GM23248 (cell line): ENCODE data around the gene MATN4. TPM values are rescaled to one million over a fixed set of nuclear protein-coding genes. Genes with fewer than 3 reads are reported as not detected.
A peak's percentile ranks its signal among the peaks of the same experiment; 100 is the strongest.

Source experiments
- DNase-seq: peaks from one replicate; pipeline ENCODE4 v3.0.0-alpha.2; 2015
- H2AFZ ChIP-seq: fragments of 200-600 bp; sonication (generic); 2 replicates; pipeline ENCODE4 v1.6.1; 2016; ENCODE audit warnings: antibody characterized with exemption
- H3F3A ChIP-seq: fragments of 200-600 bp; sonication (generic); 2 replicates; pipeline ENCODE4 v1.6.1; 2016; ENCODE audit warnings: mild to moderate bottlenecking, antibody characterized with exemption, mixed run types; ENCODE audit not compliant: insufficient read depth
- H3K27ac ChIP-seq: fragments of 200-600 bp; sonication (generic); 2 replicates; pipeline ENCODE4 v1.5.1; 2016; ENCODE audit warnings: mild to moderate bottlenecking
- H3K27me3 ChIP-seq: fragments of 200-600 bp; sonication (generic); replicated peaks from 2 replicates; pipeline ENCODE4 v1.6.1; 2016; ENCODE audit warnings: mild to moderate bottlenecking; ENCODE audit not compliant: insufficient read depth
- H3K36me3 ChIP-seq: fragments of 200-600 bp; sonication (generic); 2 replicates; pipeline ENCODE4 v1.6.1; 2016; ENCODE audit warnings: low read depth, mild to moderate bottlenecking
- H3K4me1 ChIP-seq: fragments of 200-600 bp; sonication (generic); 2 replicates; pipeline ENCODE4 v1.6.1; 2016; ENCODE audit warnings: mild to moderate bottlenecking; ENCODE audit not compliant: insufficient read depth
- H3K4me2 ChIP-seq: fragments of 200-600 bp; sonication (generic); one replicate; pipeline ENCODE4 v1.6.1; 2016; ENCODE audit warnings: mild to moderate bottlenecking; ENCODE audit not compliant: unreplicated experiment
- H3K4me3 ChIP-seq: fragments of 200-600 bp; sonication (generic); 2 replicates; pipeline ENCODE4 v1.5.1; 2016; ENCODE audit warnings: mild to moderate bottlenecking
- H3K79me2 ChIP-seq: fragments of 200-600 bp; sonication (generic); 2 replicates; pipeline ENCODE4 v1.6.1; 2016; ENCODE audit warnings: mild to moderate bottlenecking; ENCODE audit not compliant: insufficient read depth
- H3K9ac ChIP-seq: fragments of 200-600 bp; sonication (generic); 2 replicates; pipeline ENCODE4 v1.6.1; 2016; ENCODE audit warnings: mild to moderate bottlenecking
- H3K9me2 ChIP-seq: fragments of 200-600 bp; sonication (generic); 2 replicates; pipeline ENCODE4 v1.6.1; 2016; ENCODE audit warnings: mixed run types, mild to moderate bottlenecking, moderate library complexity; ENCODE audit not compliant: insufficient read depth
- H3K9me3 ChIP-seq: fragments of 200-600 bp; sonication (generic); one replicate; pipeline ENCODE4 v1.6.1; 2017; ENCODE audit warnings: low read depth
- H4K20me1 ChIP-seq: fragments of 200-600 bp; sonication (generic); 2 replicates; pipeline ENCODE4 v1.6.0; 2016; ENCODE audit not compliant: insufficient read depth
- EZH2 ChIP-seq: fragments of 200-600 bp; sonication (generic); IDR thresholded peaks from 2 replicates; pipeline ENCODE4 v1.6.1; 2018; ENCODE audit warnings: antibody characterized with exemption, mild to moderate bottlenecking; ENCODE audit not compliant: insufficient read depth, poor library complexity, severe bottlenecking
- EZH2phosphoT487 ChIP-seq: fragments of 200-600 bp; sonication (generic); IDR thresholded peaks from 2 replicates; pipeline ENCODE4 v1.6.1; 2018; ENCODE audit warnings: antibody characterized with exemption, moderate library complexity, mild to moderate bottlenecking, low read depth; ENCODE audit not compliant: insufficient read depth
- WGBS, 2 experiments: methylation state at CpG; one replicate each; pipeline ENCODE4 v1.1.6; 2015 to 2017; ENCODE audit warnings: low lambda C conversion rate in 2 of 2, low coverage in 1 of 2; ENCODE audit errors: missing lambda C conversion rate in 2 of 2; 5-methylcytosine and 5-hydroxymethylcytosine counted together
- in situ Hi-C: fragments of 300-500 bp; cut with MboI; formaldehyde crosslinking; loops from 2 replicates; pipeline ENCODE4 v1.15.0; 2020
- polyA plus RNA-seq: library from polyadenylated mRNA; unstranded; fragments of >200 nt; fragmentation: Nextera tagmentation; extraction: Ambion mirVana; gene quantifications from 2 replicates; pipeline ENCODE4 v1.2.1, GENCODE V29; 2016
- total RNA-seq: library from RNA; depleted of rRNA; stranded (reverse); fragments of >200 nt; shearing (Covaris generic); gene quantifications from 2 replicates; pipeline ENCODE4 v1.2.3, GENCODE V29; 2014; rRNA removed

The MATN4 gene, protein sequence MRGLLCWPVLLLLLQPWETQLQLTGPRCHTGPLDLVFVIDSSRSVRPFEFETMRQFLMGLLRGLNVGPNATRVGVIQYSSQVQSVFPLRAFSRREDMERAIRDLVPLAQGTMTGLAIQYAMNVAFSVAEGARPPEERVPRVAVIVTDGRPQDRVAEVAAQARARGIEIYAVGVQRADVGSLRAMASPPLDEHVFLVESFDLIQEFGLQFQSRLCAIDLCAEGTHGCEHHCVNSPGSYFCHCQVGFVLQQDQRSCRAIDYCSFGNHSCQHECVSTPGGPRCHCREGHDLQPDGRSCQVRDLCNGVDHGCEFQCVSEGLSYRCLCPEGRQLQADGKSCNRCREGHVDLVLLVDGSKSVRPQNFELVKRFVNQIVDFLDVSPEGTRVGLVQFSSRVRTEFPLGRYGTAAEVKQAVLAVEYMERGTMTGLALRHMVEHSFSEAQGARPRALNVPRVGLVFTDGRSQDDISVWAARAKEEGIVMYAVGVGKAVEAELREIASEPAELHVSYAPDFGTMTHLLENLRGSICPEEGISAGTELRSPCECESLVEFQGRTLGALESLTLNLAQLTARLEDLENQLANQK
- total RNA-seq, result not detected in 2 replicates
- polyA plus RNA-seq, result 0.09 TPM in 1 of 2 replicates, not detected in the other

DNA sequence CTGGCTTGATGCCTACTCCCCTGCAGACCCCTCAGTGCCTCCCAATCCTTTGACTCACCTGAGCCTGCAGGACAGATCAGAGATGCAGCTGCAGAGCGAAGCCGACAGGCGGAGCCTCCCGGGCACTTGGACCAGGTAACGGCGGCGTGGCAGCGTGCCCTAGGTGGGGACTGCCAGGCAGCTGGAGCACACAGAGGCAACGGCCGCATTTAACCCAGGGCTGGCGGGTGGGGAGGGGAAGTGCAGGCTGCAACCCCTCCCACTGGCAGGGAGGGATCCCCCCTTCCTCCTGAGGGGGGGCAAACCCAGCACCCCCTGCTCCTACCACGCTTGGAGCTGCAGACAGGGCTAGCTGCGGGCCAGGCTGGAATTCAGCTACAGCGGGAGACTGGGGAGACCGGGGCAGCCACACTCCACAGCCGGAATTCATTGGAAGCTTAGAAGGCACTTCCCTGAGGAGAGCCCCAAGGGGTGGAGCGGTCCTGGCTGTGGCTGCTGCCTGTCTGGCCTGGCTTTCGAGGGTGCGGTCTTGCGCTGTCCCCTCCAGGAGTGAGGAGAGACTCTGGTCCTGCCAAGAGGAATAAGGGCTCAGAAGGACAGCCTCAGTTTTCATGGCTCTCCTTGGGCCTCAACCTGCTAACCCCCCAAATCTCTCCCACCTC is at the start of gene MATN4:
Gene MATN4 (minus strand): TSS at position 183 of the 662 bp plus-strand sequence. CDS start 2,717 bp downstream, outside the sequence.
- no peaks in the 10 kb centered on the region for H3K4me1 ChIP-seq
- H3F3A ChIP-seq, result no peaks in the 10 kb centered on the region
- no peaks in the 10 kb centered on the region for H3K9me3 ChIP-seq
- H4K20me1 ChIP-seq, result no peaks in the 10 kb centered on the region
- TF ChIP-seq EZH2, result no peak
- H2AFZ ChIP-seq, result no peak within 1 kb of the TSS
- H3K36me3 ChIP-seq, result no peaks in the 10 kb centered on the region
- in situ Hi-C loops, result loop anchor here (10.0 kb wide), 1 partner anchor 467 kb away; no protein-coding TSS in a partner anchor
- DNase-seq, result no peak
- no peaks in the 10 kb centered on the region for H3K9me2 ChIP-seq
- H3K27ac ChIP-seq, result no peak within 1 kb of the TSS
- no peak within 1 kb of the TSS for H3K4me2 ChIP-seq
- H3K79me2 ChIP-seq, result no peaks in the 10 kb centered on the region
- H3K27me3 ChIP-seq, result peaks cover 14% of the 10 kb centered on the region
- WGBS, 2 experiments, result 14 to 19% methylated on average over 14 to 20 of the region's 20 CpGs
- no peak within 1 kb of the TSS for H3K4me3 ChIP-seq
- H3K9ac ChIP-seq, result no peak within 1 kb of the TSS

DNA sequence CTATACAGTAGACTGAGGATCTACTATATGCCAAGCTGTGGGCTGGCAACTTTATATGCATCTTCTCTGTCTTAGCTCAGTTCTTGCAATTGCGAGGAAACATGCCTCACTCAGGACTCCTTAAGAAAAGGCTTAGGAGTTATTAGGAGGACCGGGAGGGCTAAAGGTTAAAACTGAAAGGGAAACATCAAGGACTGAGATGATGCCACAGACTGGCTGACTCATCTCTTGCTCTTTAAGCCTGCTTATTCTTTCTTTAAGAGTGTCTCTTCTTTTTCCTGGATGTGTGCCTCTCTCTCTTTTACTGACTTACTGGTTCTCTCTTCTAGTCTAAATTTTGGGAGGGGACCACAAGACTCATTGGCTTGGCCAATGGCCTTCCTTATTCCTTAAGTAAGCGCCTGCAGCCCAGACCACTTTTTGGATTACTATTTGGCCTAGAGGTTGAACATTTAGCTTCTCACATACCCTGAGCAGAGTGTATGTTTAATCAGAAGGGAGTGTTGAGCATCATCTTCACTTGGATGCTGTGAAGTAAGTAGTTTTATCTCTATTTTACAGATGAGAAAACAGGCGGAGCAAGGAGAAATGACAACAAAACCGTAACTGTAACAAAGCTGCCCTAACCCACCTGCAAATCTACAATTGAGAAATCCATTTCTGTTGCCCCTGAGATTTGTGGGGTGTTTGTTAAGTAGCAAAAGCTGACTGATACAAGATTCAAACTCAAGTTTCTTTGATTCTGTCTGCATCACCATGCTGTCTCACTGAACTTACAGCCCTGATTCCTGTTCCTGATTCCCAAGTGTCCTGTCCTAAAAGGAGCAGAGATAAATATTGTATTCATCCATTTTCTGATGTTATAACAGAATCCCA is 47.3 kb upstream of the MATN4 start:
- Histone ChIP-seq H3K36me3 (no peaks in the 10 kb centered on the region), H3K4me1 (peaks cover 37% of the 10 kb centered on the region), H3K27me3 (no peaks in the 10 kb centered on the region), H3K79me2 (no peaks in the 10 kb centered on the region), H3K4me3 (peak overlapping the region; percentile 42), H3K9ac (peak overlapping the region; percentile 31), H3K9me2 (no peaks in the 10 kb centered on the region), H2AFZ (no peak overlapping the region), H3K27ac (peak overlapping the region; percentile 53), H3K4me2 (peak overlapping the region; percentile 66), H3K9me3 (no peaks in the 10 kb centered on the region), H4K20me1 (no peaks in the 10 kb centered on the region), H3F3A (peaks cover 43% of the 10 kb centered on the region)
- TF ChIP-seq EZH2phosphoT487 (no peak), EZH2 (no peak)
- 45 to 46% methylated on average over 5 of the region's 5 CpGs for WGBS, 2 experiments
- in situ Hi-C loops, result no loop called here
- DNase-seq, result peak; percentile 86

DNA sequence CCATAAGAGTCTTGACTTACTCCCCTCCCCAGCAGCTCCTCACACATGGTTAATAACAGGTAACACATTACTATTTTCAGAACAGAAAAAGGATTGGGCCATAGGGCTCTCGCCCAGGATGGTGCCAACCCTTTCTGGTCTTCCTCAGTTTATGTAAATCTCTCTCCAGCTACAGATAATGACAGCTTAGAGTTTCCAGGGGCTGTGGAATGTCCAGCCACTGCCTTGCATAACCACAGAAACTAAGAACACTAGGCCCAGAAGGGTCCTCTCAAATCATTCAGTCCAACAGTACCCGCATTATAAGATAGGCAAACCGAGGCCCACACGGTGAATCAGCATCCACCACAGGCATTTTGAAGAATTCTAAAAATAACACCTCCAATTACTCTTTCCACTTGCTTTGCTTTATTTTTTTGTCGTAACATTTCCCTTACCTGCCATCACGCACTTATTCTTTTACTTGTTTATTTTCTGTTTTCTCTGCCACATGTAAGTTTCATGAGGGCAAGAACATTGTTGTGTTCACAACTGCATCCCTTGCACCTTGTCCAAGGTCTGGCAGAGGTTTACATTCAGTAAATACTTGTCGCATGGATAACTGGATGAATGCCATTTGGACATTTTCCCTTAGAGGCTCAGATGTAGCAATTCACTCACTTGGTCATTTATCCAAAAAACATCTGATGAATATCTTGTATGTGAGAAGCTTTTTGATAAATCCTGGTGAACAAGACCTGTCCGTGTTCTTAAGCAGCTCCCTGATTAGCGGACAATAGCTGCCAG is 46.5 kb upstream of the MATN4 start:
- Histone ChIP-seq H3K9ac (peak overlapping the region; percentile 31), H3K9me3 (no peaks in the 10 kb centered on the region), H3K4me1 (peaks cover 36% of the 10 kb centered on the region), H4K20me1 (no peaks in the 10 kb centered on the region), H3K4me2 (peak overlapping the region; percentile 66), H3K27me3 (no peaks in the 10 kb centered on the region), H3K27ac (peak overlapping the region; percentile 53), H3F3A (peaks cover 44% of the 10 kb centered on the region), H3K79me2 (no peaks in the 10 kb centered on the region), H3K4me3 (peak overlapping the region; percentile 42), H3K36me3 (no peaks in the 10 kb centered on the region), H3K9me2 (no peaks in the 10 kb centered on the region), H2AFZ (no peak overlapping the region)
- in situ Hi-C loops, result no loop called here
- WGBS, 2 experiments, result 72 to 77% methylated on average over 9 of the region's 9 CpGs
- DNase-seq, result peak; percentile 27
- TF ChIP-seq EZH2 (no peak), EZH2phosphoT487 (no peak)
